Lower lobe of right lung (tissue), 2 donors: ENCODE measurements around the gene KCNG2. TPM values are rescaled to one million over a fixed set of nuclear protein-coding genes. Genes with fewer than 3 reads are reported as not detected.

ENCODE experiments used
- ATAC-seq, 2 donors: fragments of 200-7000 bp; cut with Tn5 transposase; one replicate each; pipeline ENCODE4 v1.9.1; 2020 to 2022; ENCODE audit warnings: mild to moderate bottlenecking in 2 of 2, moderate library complexity in 2 of 2
- DNase-seq: peaks from one replicate; pipeline ENCODE4 v3.0.0-alpha.2; 2020
- H3K27ac ChIP-seq: fragments of 200-600 bp; one replicate; pipeline ENCODE4 v1.8.0; 2022
- H3K27me3 ChIP-seq: fragments of 200-600 bp; one replicate; pipeline ENCODE4 v1.8.0; 2022; ENCODE audit warnings: low read depth
- H3K36me3 ChIP-seq: fragments of 200-600 bp; one replicate; pipeline ENCODE4 v1.8.0; 2022; ENCODE audit warnings: mild to moderate bottlenecking
- H3K4me1 ChIP-seq: fragments of 200-600 bp; one replicate; pipeline ENCODE4 v1.8.0; 2022
- H3K4me3 ChIP-seq: fragments of 200-600 bp; one replicate; pipeline ENCODE4 v1.8.0; 2022; ENCODE audit warnings: mild to moderate bottlenecking
- H3K9me3 ChIP-seq: fragments of 200-600 bp; one replicate; pipeline ENCODE4 v1.8.0; 2022
- CTCF ChIP-seq: fragments of 200-600 bp; IDR thresholded peaks from one replicate; pipeline ENCODE4 v1.8.0; 2022; ENCODE audit warnings: antibody characterized with exemption, mild to moderate bottlenecking
- intact Hi-C: fragments of 100-400 bp; cut with DNase I; formaldehyde crosslinking; loops from one replicate; pipeline ENCODE4 v1.11.0; 2022
- total RNA-seq: library from RNA; stranded (reverse); fragmentation: NEBNext Ultra II Directional; extraction: Animal tissue kit (Norgen Biotek cat#: 25700); gene quantifications from one replicate; pipeline ENCODE4 v1.2.1, GENCODE V29; 2021
- donor health status: DM: no; HTN: yes; CAD: no; lungs with severe emphysema.

KCNG2 gene
- total RNA-seq, 1 donor from 2014 or later: 0.50 TPM

- intact Hi-C loops: no loop called here
- Histone ChIP-seq H3K36me3 (no peaks in the 10 kb centered on the region), H3K4me3 (no peak overlapping the region), H3K27ac (no peak overlapping the region), H3K4me1 (peaks cover 6% of the 10 kb centered on the region), H3K9me3 (no peaks in the 10 kb centered on the region), H3K27me3 (peaks cover 20% of the 10 kb centered on the region)
- no peak for DNase-seq
- no peak for TF ChIP-seq CTCF
- no peak for ATAC-seq
Measured at GRCh38 chr18:79851950-79852349, 54.2 kb downstream of the KCNG2 start.

GRCh38 chr18:79852561-79853302, 55.0 kb downstream of the KCNG2 start:
- Histone ChIP-seq H3K27me3 (peaks cover 20% of the 10 kb centered on the region), H3K4me1 (peaks cover 6% of the 10 kb centered on the region), H3K36me3 (no peaks in the 10 kb centered on the region), H3K27ac (no peak overlapping the region), H3K4me3 (no peak overlapping the region), H3K9me3 (no peaks in the 10 kb centered on the region)
- no peak for TF ChIP-seq CTCF
- no peak for DNase-seq
- intact Hi-C loops: no loop called here
- ATAC-seq: no peak

- DNase-seq (no peak), ATAC-seq (no peak)
- H3K36me3 ChIP-seq: no peaks in the 10 kb centered on the region
- intact Hi-C loops: no loop called here
- no peak overlapping the region for H3K27ac ChIP-seq
- no peak for TF ChIP-seq CTCF
- H3K27me3 ChIP-seq: peaks cover 20% of the 10 kb centered on the region
- H3K4me3 ChIP-seq: no peak overlapping the region
- no peaks in the 10 kb centered on the region for H3K9me3 ChIP-seq
- H3K4me1 ChIP-seq: peaks cover 6% of the 10 kb centered on the region
Measured at GRCh38 chr18:79853303-79853992, 55.7 kb downstream of the KCNG2 start.

GRCh38 chr18:79853993-79854364, 56.2 kb downstream of the KCNG2 start:
- DNase-seq (no peak), ATAC-seq (no peak)
- intact Hi-C loops: no loop called here
- TF ChIP-seq CTCF: no peak
- H3K36me3 ChIP-seq: no peaks in the 10 kb centered on the region
- no peak overlapping the region for H3K4me3 ChIP-seq
- peaks cover 20% of the 10 kb centered on the region for H3K27me3 ChIP-seq
- H3K27ac ChIP-seq: no peak overlapping the region
- H3K9me3 ChIP-seq: no peaks in the 10 kb centered on the region
- peaks cover 6% of the 10 kb centered on the region for H3K4me1 ChIP-seq

GRCh38 chr18:79855147-79855933, 57.6 kb downstream of the KCNG2 start:
- H3K9me3 ChIP-seq: no peaks in the 10 kb centered on the region

More at GRCh38 chr18:79855147-79855933, 57.6 kb downstream of the KCNG2 start:
- peak; percentile 33 to 47 for ATAC-seq
- Histone ChIP-seq H3K4me3 (no peak overlapping the region), H3K36me3 (no peaks in the 10 kb centered on the region), H3K4me1 (peaks cover 6% of the 10 kb centered on the region), H3K27me3 (peaks cover 20% of the 10 kb centered on the region), H3K27ac (no peak overlapping the region)
- TF ChIP-seq CTCF: no peak
- intact Hi-C loops: no loop called here
- DNase-seq: no peak
